Osteocyte (in vitro differentiated cells): ENCODE data around the gene RNF125. TPM values are rescaled to one million over a fixed set of nuclear protein-coding genes. Genes with fewer than 3 reads are reported as not detected.
"Not testable (repeated sequence)": the region's sequence is repeated elsewhere in the genome, so short reads cannot be mapped to it uniquely, and the experiment has no call there.

Source experiments
- DNase-seq: peaks from one replicate; pipeline ENCODE4 v3.0.0; 2021; ENCODE audit warnings: mixed read lengths; ENCODE audit not compliant: unreplicated experiment; ENCODE audit errors: extremely low spot score
- H3K27ac Mint-ChIP-seq: one replicate; pipeline ENCODE4 v1.8.0; 2021; ENCODE audit warnings: mild to moderate bottlenecking, mixed read lengths; ENCODE audit not compliant: unreplicated experiment
- H3K27me3 Mint-ChIP-seq: one replicate; pipeline ENCODE4 v1.8.0; 2021; ENCODE audit warnings: mixed read lengths; ENCODE audit not compliant: unreplicated experiment
- H3K36me3 Mint-ChIP-seq: one replicate; pipeline ENCODE4 v1.8.0; 2021; ENCODE audit warnings: mixed read lengths; ENCODE audit not compliant: unreplicated experiment
- H3K4me1 Mint-ChIP-seq: one replicate; pipeline ENCODE4 v1.8.0; 2021; ENCODE audit warnings: mixed read lengths; ENCODE audit not compliant: unreplicated experiment
- H3K4me3 Mint-ChIP-seq: one replicate; pipeline ENCODE4 v1.8.0; 2021; ENCODE audit warnings: mild to moderate bottlenecking, moderate library complexity, mixed read lengths; ENCODE audit not compliant: unreplicated experiment
- H3K9me3 Mint-ChIP-seq: one replicate; pipeline ENCODE4 v1.8.0; 2021; ENCODE audit warnings: mixed read lengths; ENCODE audit not compliant: unreplicated experiment
- total RNA-seq: library from RNA; stranded (reverse); gene quantifications from 2 replicates; pipeline ENCODE4 v1.2.1, GENCODE V29; 2021
- TF ChIP-seq, protein P1 (sequence below): fragments of 200-600 bp; sonication (generic); IDR thresholded peaks from 2 replicates; pipeline ENCODE4 v1.5.0; 2021; ENCODE audit warnings: antibody characterized with exemption, mild to moderate bottlenecking, moderate library complexity

RNF125 gene
- total RNA-seq, 1 donor from 2014 or later, result 0.13 TPM

- TF ChIP-seq, protein P1, sequence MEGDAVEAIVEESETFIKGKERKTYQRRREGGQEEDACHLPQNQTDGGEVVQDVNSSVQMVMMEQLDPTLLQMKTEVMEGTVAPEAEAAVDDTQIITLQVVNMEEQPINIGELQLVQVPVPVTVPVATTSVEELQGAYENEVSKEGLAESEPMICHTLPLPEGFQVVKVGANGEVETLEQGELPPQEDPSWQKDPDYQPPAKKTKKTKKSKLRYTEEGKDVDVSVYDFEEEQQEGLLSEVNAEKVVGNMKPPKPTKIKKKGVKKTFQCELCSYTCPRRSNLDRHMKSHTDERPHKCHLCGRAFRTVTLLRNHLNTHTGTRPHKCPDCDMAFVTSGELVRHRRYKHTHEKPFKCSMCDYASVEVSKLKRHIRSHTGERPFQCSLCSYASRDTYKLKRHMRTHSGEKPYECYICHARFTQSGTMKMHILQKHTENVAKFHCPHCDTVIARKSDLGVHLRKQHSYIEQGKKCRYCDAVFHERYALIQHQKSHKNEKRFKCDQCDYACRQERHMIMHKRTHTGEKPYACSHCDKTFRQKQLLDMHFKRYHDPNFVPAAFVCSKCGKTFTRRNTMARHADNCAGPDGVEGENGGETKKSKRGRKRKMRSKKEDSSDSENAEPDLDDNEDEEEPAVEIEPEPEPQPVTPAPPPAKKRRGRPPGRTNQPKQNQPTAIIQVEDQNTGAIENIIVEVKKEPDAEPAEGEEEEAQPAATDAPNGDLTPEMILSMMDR, result no peak
- no peak for DNase-seq
- Mint-ChIP-seq H3K27ac (no peak overlapping the region), H3K36me3 (no peaks in the 10 kb centered on the region), H3K4me3 (no peak overlapping the region), H3K27me3 (peaks cover 2% of the 10 kb centered on the region), H3K9me3 (no peaks in the 10 kb centered on the region), H3K4me1 (no peaks in the 10 kb centered on the region)
These were observed 55.6 kb downstream of the RNF125 start for GRCh38 chr18:32074206-32074605.

GRCh38 chr18:32078845-32079244 lies 60.2 kb downstream of the RNF125 start:
- DNase-seq, result no peak
- TF ChIP-seq, protein P1, result no peak
- Mint-ChIP-seq H3K4me3 (no peak overlapping the region), H3K27me3 (peaks cover 19% of the 10 kb centered on the region), H3K36me3 (no peaks in the 10 kb centered on the region), H3K27ac (no peak overlapping the region), H3K4me1 (no peaks in the 10 kb centered on the region), H3K9me3 (no peaks in the 10 kb centered on the region)

DNA sequence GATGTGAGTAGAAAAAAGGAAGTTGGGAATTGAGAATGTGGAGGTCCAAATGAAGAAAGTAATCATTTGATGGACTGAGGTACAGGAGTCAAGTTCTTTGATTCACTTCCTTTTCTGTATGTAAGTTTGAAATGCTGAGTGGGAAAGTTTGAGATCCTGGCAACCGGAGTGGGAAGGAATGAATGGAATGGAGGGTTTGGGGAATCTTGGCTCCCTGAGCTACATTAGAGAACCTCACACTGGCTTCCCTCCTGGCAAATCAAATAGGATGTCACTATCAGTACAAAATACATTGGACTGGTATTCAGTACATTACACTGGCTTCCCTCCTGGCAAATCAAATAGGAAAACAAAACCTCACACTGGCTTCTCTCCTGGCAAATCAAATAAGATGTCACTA lies 63.3 kb downstream of the RNF125 start:
- H3K4me3 Mint-ChIP-seq, result no peak overlapping the region
- TF ChIP-seq, protein P1, result no peak
- no peaks in the 10 kb centered on the region for H3K36me3 Mint-ChIP-seq
- H3K27ac Mint-ChIP-seq, result no peak overlapping the region
- DNase-seq, result no peak
- H3K9me3 Mint-ChIP-seq, result no peaks in the 10 kb centered on the region
- H3K27me3 Mint-ChIP-seq, result peaks cover 23% of the 10 kb centered on the region
- peaks cover 9% of the 10 kb centered on the region for H3K4me1 Mint-ChIP-seq

- Mint-ChIP-seq H3K4me1 (peaks cover 9% of the 10 kb centered on the region), H3K27ac (no peak overlapping the region)
- TF ChIP-seq, protein P1, result no peak
These were observed 65.2 kb downstream of the RNF125 start for GRCh38 chr18:32083781-32084180.

DNA sequence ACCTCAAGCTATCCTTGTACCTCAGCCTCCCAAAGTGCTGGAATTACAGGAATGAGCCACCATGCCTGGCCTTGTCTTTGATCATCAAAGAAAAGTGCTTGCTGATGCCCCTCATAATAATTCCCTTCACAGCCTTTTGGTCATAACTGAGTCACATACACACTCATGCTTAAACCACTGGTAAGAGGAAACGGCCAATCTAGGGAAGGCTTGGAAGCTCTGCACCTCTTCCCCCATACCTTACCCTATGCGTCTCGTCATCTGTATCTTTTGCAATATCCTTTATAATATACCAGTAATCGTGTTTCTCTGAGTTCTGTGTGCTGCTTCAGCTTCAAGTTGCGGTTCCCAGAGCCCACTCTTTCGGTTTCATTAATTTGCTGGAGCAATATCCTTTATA lies 68.3 kb downstream of the RNF125 start:
- Mint-ChIP-seq H3K9me3 (no peaks in the 10 kb centered on the region), H3K27ac (no peak overlapping the region), H3K4me1 (peaks cover 13% of the 10 kb centered on the region), H3K27me3 (peaks cover 18% of the 10 kb centered on the region), H3K36me3 (no peaks in the 10 kb centered on the region), H3K4me3 (no peak overlapping the region)
- TF ChIP-seq, protein P1, result no peak
- DNase-seq, result no peak

More at GRCh38 chr18:32083781-32084180, 65.2 kb downstream of the RNF125 start:
- no peak overlapping the region for H3K4me3 Mint-ChIP-seq
- no peaks in the 10 kb centered on the region for H3K36me3 Mint-ChIP-seq
- peaks cover 23% of the 10 kb centered on the region for H3K27me3 Mint-ChIP-seq
- H3K9me3 Mint-ChIP-seq, result no peaks in the 10 kb centered on the region
- no peak for DNase-seq

GRCh38 chr18:32090831-32091230 lies 72.2 kb downstream of the RNF125 start:
- not testable (repeated sequence) for H3K4me3 Mint-ChIP-seq, DNase-seq, H3K9me3 Mint-ChIP-seq, H3K27me3 Mint-ChIP-seq, H3K36me3 Mint-ChIP-seq
- Mint-ChIP-seq H3K4me1 (peaks cover 26% of the 10 kb centered on the region), H3K27ac (peak overlapping the region; percentile 65)
